SK-N-SH treated with all-trans-retinoic acid at 6 μM for 48 hours (cell line): ENCODE data around the gene QSOX2.

Experiments used
- ATAC-seq: fragments of 200-7000 bp; cut with Tn5 transposase; 3 replicates; pipeline ENCODE4 v1.9.1; 2020; ENCODE audit warnings: mild to moderate bottlenecking, moderate library complexity
- BACH2 ChIP-seq: fragments of 250-450 bp; sonication (Bioruptor Pico); IDR thresholded peaks from 2 replicates; pipeline ENCODE4 v1.9.0; 2021; ENCODE audit warnings: mild to moderate bottlenecking, borderline replicate concordance
- CSDC2 ChIP-seq: fragments of 250-450 bp; sonication (Bioruptor Pico); IDR thresholded peaks from 2 replicates; pipeline ENCODE4 v1.5.0; 2020; ENCODE audit warnings: mild to moderate bottlenecking, moderate library complexity
- ISL1 ChIP-seq: fragments of 250-450 bp; sonication (Bioruptor Pico); IDR thresholded peaks from 2 replicates; pipeline ENCODE4 v2.1.2; 2022; ENCODE audit warnings: mild to moderate bottlenecking, moderate library complexity
- OSR1 ChIP-seq: fragments of 250-450 bp; sonication (Bioruptor Pico); IDR thresholded peaks from 2 replicates; pipeline ENCODE4 v1.8.0; 2022; ENCODE audit warnings: moderate library complexity, mild to moderate bottlenecking, inconsistent platforms
- PATZ1 ChIP-seq: fragments of 250-450 bp; sonication (Bioruptor Pico); IDR thresholded peaks from 2 replicates; pipeline ENCODE4 v1.8.0; 2020; ENCODE audit warnings: mild to moderate bottlenecking, moderate library complexity, borderline replicate concordance
- POU6F1 ChIP-seq: fragments of 250-450 bp; sonication (Bioruptor Pico); IDR thresholded peaks from 2 replicates; pipeline ENCODE4 v1.8.0; 2021; ENCODE audit warnings: low read depth, mild to moderate bottlenecking, moderate library complexity, borderline replicate concordance
- PPARA ChIP-seq: fragments of 250-450 bp; sonication (Bioruptor Pico); IDR thresholded peaks from 2 replicates; pipeline ENCODE4 v1.5.0; 2020; ENCODE audit warnings: mild to moderate bottlenecking, borderline replicate concordance
- RARB ChIP-seq: fragments of 250-450 bp; sonication (Bioruptor Pico); IDR thresholded peaks from 2 replicates; pipeline ENCODE4 v1.8.0; 2021; ENCODE audit warnings: mild to moderate bottlenecking, moderate library complexity
- SNAI2 ChIP-seq: fragments of 250-450 bp; sonication (Bioruptor Pico); IDR thresholded peaks from 2 replicates; pipeline ENCODE4 v1.5.0; 2020; ENCODE audit warnings: mild to moderate bottlenecking, moderate library complexity
- TCF4 ChIP-seq: fragments of 250-450 bp; sonication (Bioruptor Pico); IDR thresholded peaks from 2 replicates; pipeline ENCODE4 v1.8.0; 2021; ENCODE audit warnings: mild to moderate bottlenecking, moderate library complexity, borderline replicate concordance
- TOX ChIP-seq: fragments of 250-450 bp; sonication (Bioruptor Pico); IDR thresholded peaks from 2 replicates; pipeline ENCODE4 v1.8.0; 2021; ENCODE audit warnings: mild to moderate bottlenecking, moderate library complexity, borderline replicate concordance
- TSHZ2 ChIP-seq: fragments of 250-450 bp; sonication (Bioruptor Pico); IDR thresholded peaks from 2 replicates; pipeline ENCODE4 v1.5.0; 2020; ENCODE audit warnings: mild to moderate bottlenecking, moderate library complexity
- ZC3H10 ChIP-seq: fragments of 250-450 bp; sonication (Bioruptor Pico); IDR thresholded peaks from 2 replicates; pipeline ENCODE4 v1.5.1; 2021; ENCODE audit warnings: mild to moderate bottlenecking, moderate library complexity
- ZFP3 ChIP-seq: fragments of 250-450 bp; sonication (Bioruptor Pico); IDR thresholded peaks from 2 replicates; pipeline ENCODE4 v1.5.0; 2020; ENCODE audit warnings: mild to moderate bottlenecking, moderate library complexity
- ZFP30 ChIP-seq: fragments of 450-650 bp; formaldehyde crosslinking; IDR thresholded peaks from 2 replicates; pipeline ENCODE4 v1.5.0; 2022; ENCODE audit warnings: mild to moderate bottlenecking, moderate library complexity
- ZNF565 ChIP-seq: fragments of 450-650 bp; formaldehyde crosslinking; conservative IDR thresholded peaks from 2 replicates; pipeline ENCODE4 v1.5.0; 2020; ENCODE audit warnings: low read depth, mild to moderate bottlenecking, moderate library complexity
- ZNF70 ChIP-seq: fragments of 450-650 bp; formaldehyde crosslinking; IDR thresholded peaks from 2 replicates; pipeline ENCODE4 v1.5.0; 2020; ENCODE audit warnings: mild to moderate bottlenecking, moderate library complexity

Gene QSOX2

GRCh38 chr9:136186386-136186785, 59.2 kb downstream of the QSOX2 start:
- ATAC-seq: no peak
- TF ChIP-seq RARB (CRISPR knock-in tag) (no peak), SNAI2 (CRISPR knock-in tag) (no peak), BACH2 (CRISPR knock-in tag) (no peak), ZFP3 (CRISPR knock-in tag) (no peak), PATZ1 (no peak), PPARA (CRISPR knock-in tag) (no peak), ZFP30 (no peak), TOX (CRISPR knock-in tag) (no peak)

GRCh38 chr9:136185596-136186366, 59.8 kb downstream of the QSOX2 start:
- TF ChIP-seq PATZ1: no peak
- TF ChIP-seq RARB (CRISPR knock-in tag): no peak
- ATAC-seq: no peak

- TF ChIP-seq ZNF70 (CRISPR knock-in tag) (no peak), OSR1 (CRISPR knock-in tag) (no peak), PATZ1 (no peak), RARB (CRISPR knock-in tag) (no peak), CSDC2 (CRISPR knock-in tag) (no peak), PPARA (CRISPR knock-in tag) (no peak), SNAI2 (CRISPR knock-in tag) (no peak), TSHZ2 (CRISPR knock-in tag) (no peak), ISL1 (no peak), TCF4 (CRISPR knock-in tag) (no peak), POU6F1 (CRISPR knock-in tag) (no peak), ZNF565 (CRISPR knock-in tag) (no peak), BACH2 (CRISPR knock-in tag) (no peak), ZC3H10 (CRISPR knock-in tag) (no peak)
- no peak; the same call in 2 of the 3 replicates for ATAC-seq
Measured at GRCh38 chr9:136185066-136185465, 60.5 kb downstream of the QSOX2 start.
